TTC549 (cell line): ENCODE data around the gene PDCD1.

ENCODE experiments used
- FAIRE-seq: peaks from 2 replicates; lab custom pipeline; 2012; peaks lifted over from hg19 to GRCh38; lab: Jason Lieb, UNC

Gene PDCD1

GRCh38 chr2:241865416-241865956 is 6.8 kb upstream of the PDCD1 start:
- no peak for FAIRE-seq

GRCh38 chr2:241864850-241865213 is 6.1 kb upstream of the PDCD1 start:
- FAIRE-seq = no peak

- FAIRE-seq = no peak
Measured at GRCh38 chr2:241864168-241864849, 5.6 kb upstream of the PDCD1 start.

GRCh38 chr2:241863536-241863954 is 4.9 kb upstream of the PDCD1 start:
- FAIRE-seq = no peak

- FAIRE-seq = no peak
Measured at GRCh38 chr2:241862775-241863535, 4.3 kb upstream of the PDCD1 start.

- no peak for FAIRE-seq
Measured at GRCh38 chr2:241862093-241862492, 3.4 kb upstream of the PDCD1 start.

- no peak for FAIRE-seq
Measured at GRCh38 chr2:241861264-241861663, 2.6 kb upstream of the PDCD1 start.

GRCh38 chr2:241860184-241861078 is 1.7 kb upstream of the PDCD1 start:
- no peak for FAIRE-seq

GRCh38 chr2:241859436-241860183 is 916 bp upstream of the PDCD1 start:
- no peak for FAIRE-seq

GRCh38 chr2:241859017-241859435 is 332 bp upstream of the PDCD1 start:
- FAIRE-seq = no peak

GRCh38 chr2:241857572-241858121 is 1.0 kb downstream of the PDCD1 start:
- no peak for FAIRE-seq

- FAIRE-seq = no peak
Measured at GRCh38 chr2:241857041-241857541, 1.6 kb downstream of the PDCD1 start.

- no peak for FAIRE-seq
Measured at GRCh38 chr2:241855888-241856422, 2.7 kb downstream of the PDCD1 start.

- FAIRE-seq = no peak
Measured at GRCh38 chr2:241855245-241855887, 3.3 kb downstream of the PDCD1 start.

GRCh38 chr2:241854342-241855244 is 4.1 kb downstream of the PDCD1 start:
- FAIRE-seq = no peak

- FAIRE-seq = no peak
Measured at GRCh38 chr2:241853651-241854341, 4.9 kb downstream of the PDCD1 start.

GRCh38 chr2:241852981-241853631 is 5.6 kb downstream of the PDCD1 start:
- FAIRE-seq = no peak
